GM12865 (cell line): ENCODE results near the gene TRABD2B.

Experiments
- DNase-seq: peaks from one replicate; pipeline ENCODE4 v3.0.0; 2010; ENCODE audit warnings: low read depth
- H3K4me3 ChIP-seq: 2 replicates; pipeline ENCODE4 v1.5.1; 2011; ENCODE audit warnings: mild to moderate bottlenecking, low read depth, low read length, control low read depth
- CTCF ChIP-seq: IDR thresholded peaks from 2 replicates; pipeline ENCODE4 v1.5.1; 2011; ENCODE audit warnings: low read length, control low read depth, low read depth, inconsistent platforms; ENCODE audit not compliant: insufficient read depth; ENCODE audit errors: missing control alignments

The TRABD2B gene

GRCh38 chr1:47940779-47941178 is 56.4 kb downstream of the TRABD2B start:
- no peak for DNase-seq
- H3K4me3 ChIP-seq, result no peak overlapping the region
- TF ChIP-seq CTCF, result no peak

GRCh38 chr1:47940326-47940725 is 56.9 kb downstream of the TRABD2B start:
- TF ChIP-seq CTCF, result no peak
- H3K4me3 ChIP-seq, result no peak overlapping the region
- DNase-seq, result no peak

GRCh38 chr1:47938520-47938919 is 58.7 kb downstream of the TRABD2B start:
- no peak overlapping the region for H3K4me3 ChIP-seq
- no peak for DNase-seq
- TF ChIP-seq CTCF, result no peak

GRCh38 chr1:47937586-47938254 is 59.5 kb downstream of the TRABD2B start:
- no peak for DNase-seq
- no peak for TF ChIP-seq CTCF
- no peak overlapping the region for H3K4me3 ChIP-seq

- TF ChIP-seq CTCF, result no peak
- no peak overlapping the region for H3K4me3 ChIP-seq
- DNase-seq, result no peak
Measured at GRCh38 chr1:47936916-47937551, 60.2 kb downstream of the TRABD2B start.

GRCh38 chr1:47935856-47936255 is 61.3 kb downstream of the TRABD2B start:
- TF ChIP-seq CTCF, result no peak
- DNase-seq, result no peak
- no peak overlapping the region for H3K4me3 ChIP-seq

GRCh38 chr1:47935163-47935562 is 62.0 kb downstream of the TRABD2B start:
- H3K4me3 ChIP-seq, result no peak overlapping the region
- no peak for DNase-seq
- TF ChIP-seq CTCF, result no peak
